Sigmoid colon (tissue), 4 donors: Measurements from ENCODE around the gene MED16.

ENCODE experiments used
- EP300 ChIP-seq, 4 donors: sonication (generic); formaldehyde crosslinking; IDR thresholded peaks; one replicate each; pipeline ENCODE4 v1.6.1; 2017; ENCODE audit warnings: antibody characterized with exemption in 4 of 4
- POLR2A ChIP-seq, 2 donors: fragments of 450-650 bp; IDR thresholded peaks; one replicate each; pipeline ENCODE4 v1.6.1; 2016; ENCODE audit warnings: antibody characterized with exemption in 2 of 2, mild to moderate bottlenecking in 2 of 2, moderate library complexity in 2 of 2
- POLR2AphosphoS5 ChIP-seq, 4 donors: sonication (generic); formaldehyde crosslinking; IDR thresholded peaks; one replicate each; pipeline ENCODE4 v1.6.1; 2017; ENCODE audit warnings: antibody characterized with exemption in 4 of 4
- TF ChIP-seq, protein P1 (sequence below), 4 experiments: fragments of 450-650 bp in 3 of 4; fragments of 200-600 bp in 1 of 4; IDR thresholded peaks; one replicate each; pipeline ENCODE4 v1.5.1; 2016 to 2019; ENCODE audit warnings: antibody characterized with exemption in 4 of 4, mild to moderate bottlenecking in 3 of 4, moderate library complexity in 2 of 4

DNA sequence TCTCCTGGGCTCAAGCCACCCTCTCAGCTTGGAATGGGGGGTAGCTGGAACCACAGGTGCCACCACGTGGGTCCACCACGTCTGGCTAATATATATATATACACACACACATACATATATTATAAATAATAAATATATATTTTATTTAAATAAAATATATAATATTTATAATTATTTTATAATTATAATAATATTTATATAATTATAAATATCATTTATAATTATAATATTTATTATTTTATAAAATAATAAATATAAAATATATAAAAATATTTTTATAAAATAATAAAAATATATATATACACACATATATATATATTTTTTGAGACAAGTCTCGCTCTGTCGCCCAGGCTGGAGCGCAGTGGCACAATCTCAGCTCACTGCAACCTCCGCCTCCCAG is 38.4 kb downstream of the MED16 start:
- TF ChIP-seq, protein P1, sequence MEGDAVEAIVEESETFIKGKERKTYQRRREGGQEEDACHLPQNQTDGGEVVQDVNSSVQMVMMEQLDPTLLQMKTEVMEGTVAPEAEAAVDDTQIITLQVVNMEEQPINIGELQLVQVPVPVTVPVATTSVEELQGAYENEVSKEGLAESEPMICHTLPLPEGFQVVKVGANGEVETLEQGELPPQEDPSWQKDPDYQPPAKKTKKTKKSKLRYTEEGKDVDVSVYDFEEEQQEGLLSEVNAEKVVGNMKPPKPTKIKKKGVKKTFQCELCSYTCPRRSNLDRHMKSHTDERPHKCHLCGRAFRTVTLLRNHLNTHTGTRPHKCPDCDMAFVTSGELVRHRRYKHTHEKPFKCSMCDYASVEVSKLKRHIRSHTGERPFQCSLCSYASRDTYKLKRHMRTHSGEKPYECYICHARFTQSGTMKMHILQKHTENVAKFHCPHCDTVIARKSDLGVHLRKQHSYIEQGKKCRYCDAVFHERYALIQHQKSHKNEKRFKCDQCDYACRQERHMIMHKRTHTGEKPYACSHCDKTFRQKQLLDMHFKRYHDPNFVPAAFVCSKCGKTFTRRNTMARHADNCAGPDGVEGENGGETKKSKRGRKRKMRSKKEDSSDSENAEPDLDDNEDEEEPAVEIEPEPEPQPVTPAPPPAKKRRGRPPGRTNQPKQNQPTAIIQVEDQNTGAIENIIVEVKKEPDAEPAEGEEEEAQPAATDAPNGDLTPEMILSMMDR (IDR thresholded peaks at IDR 0.05): no peak
- TF ChIP-seq EP300 (IDR thresholded peaks at IDR 0.05) (no peak), POLR2A (IDR thresholded peaks at IDR 0.05) (no peak), POLR2AphosphoS5 (IDR thresholded peaks at IDR 0.05) (no peak)
